MM.1S (cell line): ENCODE results near the gene KCNMB2.

Source experiments
- DNase-seq: peaks from one replicate; pipeline ENCODE4 v3.0.0-alpha.2; 2015
- H2AFZ ChIP-seq: fragments of 300-600 bp; sonication (generic); 2 replicates; pipeline ENCODE4 v1.6.0; 2016; ENCODE audit warnings: antibody characterized with exemption, low read length
- H3F3A ChIP-seq: fragments of 300-600 bp; sonication (generic); 2 replicates; pipeline ENCODE4 v1.6.1; 2016; ENCODE audit warnings: mild to moderate bottlenecking, antibody characterized with exemption, low read length, moderate library complexity, mixed read lengths; ENCODE audit not compliant: insufficient read depth
- H3K27ac ChIP-seq: fragments of 300-600 bp; sonication (generic); 2 replicates; pipeline ENCODE4 v1.5.1; 2016; ENCODE audit warnings: mild to moderate bottlenecking, low read length
- H3K27me3 ChIP-seq: fragments of 300-600 bp; sonication (generic); replicated peaks from 2 replicates; pipeline ENCODE4 v1.6.0; 2016; ENCODE audit warnings: low read length; ENCODE audit not compliant: insufficient read depth
- H3K36me3 ChIP-seq: fragments of 300-600 bp; sonication (generic); replicated peaks from 2 replicates; pipeline ENCODE4 v1.6.1; 2016; ENCODE audit warnings: mild to moderate bottlenecking, low read length, mixed read lengths; ENCODE audit not compliant: insufficient read depth
- H3K4me1 ChIP-seq: fragments of 300-600 bp; sonication (generic); 2 replicates; pipeline ENCODE4 v1.6.1; 2016; ENCODE audit warnings: low read length, mixed read lengths
- H3K4me2 ChIP-seq: fragments of 300-600 bp; sonication (generic); 2 replicates; pipeline ENCODE4 v1.6.0; 2016; ENCODE audit warnings: low read depth, low read length
- H3K4me3 ChIP-seq: fragments of 300-600 bp; sonication (generic); 2 replicates; pipeline ENCODE4 v1.5.1; 2016; ENCODE audit warnings: low read length, mixed read lengths
- H3K79me2 ChIP-seq: fragments of 300-600 bp; sonication (generic); 2 replicates; pipeline ENCODE4 v1.6.1; 2016; ENCODE audit warnings: mixed run types, low read length, mixed read lengths
- H3K9ac ChIP-seq: fragments of 300-600 bp; sonication (generic); 2 replicates; pipeline ENCODE4 v1.6.1; 2016; ENCODE audit warnings: low read length, mixed read lengths
- H3K9me2 ChIP-seq: fragments of 300-600 bp; sonication (generic); replicated peaks from 2 replicates; pipeline ENCODE4 v1.6.1; 2016; ENCODE audit warnings: mild to moderate bottlenecking, low read length, mixed read lengths; ENCODE audit not compliant: insufficient read depth
- H3K9me3 ChIP-seq: fragments of 300-600 bp; sonication (generic); replicated peaks from 2 replicates; pipeline ENCODE4 v1.6.1; 2016; ENCODE audit warnings: mild to moderate bottlenecking, low read length, mixed read lengths; ENCODE audit not compliant: insufficient read depth
- H4K20me1 ChIP-seq: fragments of 300-600 bp; sonication (generic); 2 replicates; pipeline ENCODE4 v1.6.1; 2016; ENCODE audit warnings: mild to moderate bottlenecking, low read length, moderate library complexity, mixed read lengths; ENCODE audit not compliant: insufficient read depth
- CTCF ChIP-seq: fragments of 300-600 bp; sonication (generic); IDR thresholded peaks from 2 replicates; pipeline ENCODE4 v1.5.1; 2016; ENCODE audit warnings: antibody characterized with exemption, low read length, mixed read lengths
- EZH2 ChIP-seq: fragments of 300-600 bp; sonication (generic); optimal IDR thresholded peaks from 2 replicates; pipeline ENCODE3; 2017; ENCODE audit warnings: low read depth, mild to moderate bottlenecking, antibody characterized with exemption, low read length, mixed read lengths
- EZH2phosphoT487 ChIP-seq: fragments of 300-600 bp; sonication (generic); IDR thresholded peaks from 2 replicates; pipeline ENCODE4 v1.6.1; 2018; ENCODE audit warnings: antibody characterized with exemption, low read length

Gene KCNMB2

GRCh38 chr3:178833695-178834094 lies 297.5 kb downstream of the KCNMB2 start:
- Histone ChIP-seq H3K9ac (no peak overlapping the region), H3K27me3 (no peaks in the 10 kb centered on the region), H2AFZ (no peak overlapping the region), H3K36me3 (no peaks in the 10 kb centered on the region), H3F3A (no peaks in the 10 kb centered on the region), H3K4me2 (no peak overlapping the region), H4K20me1 (no peaks in the 10 kb centered on the region), H3K4me1 (no peaks in the 10 kb centered on the region), H3K79me2 (no peaks in the 10 kb centered on the region), H3K9me2 (no peaks in the 10 kb centered on the region), H3K27ac (no peak overlapping the region), H3K4me3 (no peak overlapping the region), H3K9me3 (no peaks in the 10 kb centered on the region)
- no peak for TF ChIP-seq CTCF
- no peak for TF ChIP-seq EZH2phosphoT487
- TF ChIP-seq EZH2, result no peak
- no peak for DNase-seq

- Histone ChIP-seq H4K20me1 (no peaks in the 10 kb centered on the region), H3K4me1 (no peaks in the 10 kb centered on the region), H3K79me2 (no peaks in the 10 kb centered on the region), H3K9me2 (no peaks in the 10 kb centered on the region), H3K9me3 (no peaks in the 10 kb centered on the region), H3F3A (no peaks in the 10 kb centered on the region), H3K36me3 (no peaks in the 10 kb centered on the region), H3K27me3 (no peaks in the 10 kb centered on the region), H3K4me2 (no peak overlapping the region), H3K9ac (no peak overlapping the region), H3K27ac (no peak overlapping the region), H2AFZ (no peak overlapping the region), H3K4me3 (no peak overlapping the region)
- no peak for DNase-seq
- TF ChIP-seq EZH2 (no peak), CTCF (no peak), EZH2phosphoT487 (no peak)
These were observed 298.8 kb downstream of the KCNMB2 start for GRCh38 chr3:178835033-178835432.

GRCh38 chr3:178837512-178837911 lies 301.3 kb downstream of the KCNMB2 start:
- Histone ChIP-seq H3K27me3 (no peaks in the 10 kb centered on the region), H3K79me2 (no peaks in the 10 kb centered on the region), H3K27ac (no peak overlapping the region), H3K4me1 (no peaks in the 10 kb centered on the region), H4K20me1 (no peaks in the 10 kb centered on the region), H3K9me2 (no peaks in the 10 kb centered on the region), H3K4me2 (no peak overlapping the region), H3K36me3 (no peaks in the 10 kb centered on the region), H3K4me3 (no peak overlapping the region), H3K9me3 (no peaks in the 10 kb centered on the region), H3K9ac (no peak overlapping the region), H2AFZ (no peak overlapping the region), H3F3A (no peaks in the 10 kb centered on the region)
- DNase-seq, result no peak
- TF ChIP-seq CTCF (no peak), EZH2 (no peak), EZH2phosphoT487 (no peak)
